Activated naive CD4-positive, alpha-beta T cell treated with Interleukin-2 at 50 U/mL for 16 hours (primary cell): Measurements from ENCODE around the gene PROSER2.

Experiments
- DNase-seq: peaks from one replicate; pipeline ENCODE4 v3.0.0-alpha.2; 2020

Gene PROSER2

GRCh38 chr10:11869743-11870460 lies 46.7 kb downstream of the PROSER2 start:
- no peak for DNase-seq

GRCh38 chr10:11870461-11870780 lies 47.3 kb downstream of the PROSER2 start:
- no peak for DNase-seq

- DNase-seq = no peak
Measured at GRCh38 chr10:11870900-11871400, 47.8 kb downstream of the PROSER2 start.

- no peak for DNase-seq
Measured at GRCh38 chr10:11871466-11871865, 48.3 kb downstream of the PROSER2 start.

DNA sequence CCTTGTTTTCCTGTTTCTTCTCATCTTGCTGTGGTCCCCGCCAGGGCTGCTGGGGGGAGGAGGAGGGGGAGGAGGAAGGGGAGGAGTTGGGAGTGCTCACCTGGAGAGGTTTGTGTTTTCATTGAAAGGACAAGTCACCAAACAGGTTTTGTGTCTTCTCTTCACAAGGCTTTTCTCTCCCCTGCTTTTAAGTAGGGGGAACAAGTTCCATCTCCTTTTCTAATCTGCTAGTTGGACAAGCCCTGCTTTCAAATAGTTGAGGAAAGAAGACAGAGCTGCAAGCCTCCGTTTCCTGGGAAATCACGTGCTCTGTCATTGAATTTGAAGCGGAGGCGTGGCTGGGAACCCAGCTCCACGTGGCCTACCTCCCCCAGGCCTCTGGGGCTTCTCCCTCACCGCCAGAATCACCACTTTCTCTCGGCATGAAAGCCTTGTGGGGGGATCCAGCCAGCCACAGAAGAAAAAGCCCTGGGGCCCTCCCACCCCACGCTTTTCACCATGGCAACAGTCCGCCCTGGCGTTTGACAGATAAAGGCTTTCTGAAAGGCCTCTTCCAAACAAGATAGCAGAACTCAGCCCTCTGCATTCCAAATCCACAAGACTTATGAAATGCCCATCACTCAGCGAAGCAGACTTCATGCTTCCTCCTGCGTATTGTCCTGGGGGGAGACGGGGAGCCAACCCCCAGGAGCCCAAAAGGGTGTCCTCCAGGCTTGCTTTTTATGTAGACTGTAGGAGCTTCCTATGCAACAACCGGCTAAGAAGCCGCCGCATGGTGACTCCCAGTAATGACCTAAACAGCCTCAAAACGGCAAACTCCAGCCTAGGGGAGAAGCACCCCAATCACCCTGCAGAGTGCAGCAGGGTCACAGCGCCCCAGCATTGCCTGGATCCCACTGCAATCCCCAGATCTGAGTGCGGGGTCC lies 51.7 kb downstream of the PROSER2 start:
- peak; percentile 24 for DNase-seq

- DNase-seq = no peak
Measured at GRCh38 chr10:11875494-11876281, 52.5 kb downstream of the PROSER2 start.

- DNase-seq = no peak
Measured at GRCh38 chr10:11876324-11876723, 53.2 kb downstream of the PROSER2 start.

DNA sequence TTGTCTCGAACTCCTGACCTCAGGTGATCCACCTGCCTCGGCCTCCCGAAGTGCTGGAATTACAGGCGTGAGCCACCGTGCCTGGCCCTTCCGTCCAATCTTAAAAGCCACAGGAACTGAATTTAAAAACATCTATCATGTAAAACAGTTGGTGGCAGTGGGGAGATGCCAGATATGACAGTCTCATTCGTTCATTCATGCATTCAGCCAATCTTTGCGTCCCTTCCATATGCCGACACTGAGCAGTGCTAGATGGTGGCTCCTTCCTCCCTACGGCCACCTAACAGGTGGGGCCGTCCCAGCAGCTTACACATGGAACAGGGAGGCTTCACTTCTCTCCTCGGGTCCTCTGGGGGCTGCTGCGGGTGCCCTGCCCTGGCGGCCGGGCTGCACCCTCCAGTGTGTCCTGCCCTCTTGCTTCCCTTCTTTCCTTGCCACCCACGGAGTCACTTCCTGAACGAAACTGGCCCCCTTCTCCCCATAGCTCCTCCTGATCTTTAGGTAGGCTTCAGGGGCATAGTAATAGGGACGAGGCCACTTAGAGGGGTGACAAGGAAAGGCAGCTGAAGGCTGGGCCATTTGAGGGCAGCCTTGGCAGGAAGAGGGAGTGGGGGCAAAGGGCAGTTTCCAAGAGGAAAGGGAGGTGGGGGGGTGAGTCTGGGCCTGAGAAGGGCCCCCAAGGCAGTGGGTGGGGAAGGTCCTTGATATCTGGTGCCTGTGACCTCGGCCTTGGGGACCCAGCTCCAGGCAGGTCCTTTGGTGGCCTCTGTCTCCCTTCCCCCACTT lies 53.8 kb downstream of the PROSER2 start:
- no peak for DNase-seq

- DNase-seq = no peak
Measured at GRCh38 chr10:11877591-11877905, 54.4 kb downstream of the PROSER2 start.

GRCh38 chr10:11878776-11879175 lies 55.6 kb downstream of the PROSER2 start:
- DNase-seq = no peak

- DNase-seq = no peak
Measured at GRCh38 chr10:11879387-11880094, 56.4 kb downstream of the PROSER2 start.

DNA sequence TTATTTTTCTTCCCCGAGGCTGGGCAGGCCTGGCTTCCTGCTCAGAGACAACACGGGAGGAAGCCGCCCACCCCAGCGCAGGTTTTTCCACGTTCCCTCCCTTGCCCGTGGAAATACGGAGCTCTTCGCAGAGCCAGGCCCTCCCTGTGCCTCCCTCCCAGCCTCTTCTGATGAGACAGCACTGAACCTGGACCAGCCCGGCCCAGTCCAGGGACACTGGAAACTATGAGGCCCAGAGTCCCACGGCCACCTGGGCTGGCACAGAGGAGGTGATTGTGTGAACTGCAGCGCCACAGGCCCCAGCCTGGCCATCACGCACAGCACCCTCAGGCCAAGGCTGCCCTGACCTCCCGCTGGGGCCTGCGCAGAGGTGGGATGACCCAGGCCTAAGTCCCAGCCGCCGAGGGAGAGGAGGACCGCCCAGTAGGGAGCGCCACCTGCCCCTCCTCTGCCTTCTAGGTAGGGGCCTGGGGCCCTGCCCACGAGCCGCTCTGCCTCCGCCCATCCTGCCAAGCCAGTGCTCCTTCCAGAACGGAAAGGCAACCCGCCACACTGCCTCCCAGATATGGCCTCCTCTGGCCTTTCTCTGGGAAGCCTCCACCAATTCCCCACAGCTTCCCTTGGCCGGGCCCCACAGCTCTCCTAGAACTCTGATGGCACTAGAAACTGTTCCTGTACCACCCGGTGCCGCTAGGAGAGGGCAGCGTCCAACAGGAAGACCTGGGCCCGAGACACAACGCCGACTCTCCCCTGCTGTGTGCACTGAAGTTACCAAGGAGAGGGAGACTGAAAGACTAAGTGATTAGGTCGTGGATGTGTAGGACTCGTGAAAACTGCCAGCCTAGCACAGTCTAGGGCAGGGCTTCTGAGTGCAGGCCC lies 57.2 kb downstream of the PROSER2 start:
- no peak for DNase-seq

- DNase-seq = no peak
Measured at GRCh38 chr10:11881030-11881476, 57.9 kb downstream of the PROSER2 start.

- no peak for DNase-seq
Measured at GRCh38 chr10:11881477-11882417, 58.6 kb downstream of the PROSER2 start.

GRCh38 chr10:11882646-11883375 lies 59.7 kb downstream of the PROSER2 start:
- DNase-seq = no peak

DNA sequence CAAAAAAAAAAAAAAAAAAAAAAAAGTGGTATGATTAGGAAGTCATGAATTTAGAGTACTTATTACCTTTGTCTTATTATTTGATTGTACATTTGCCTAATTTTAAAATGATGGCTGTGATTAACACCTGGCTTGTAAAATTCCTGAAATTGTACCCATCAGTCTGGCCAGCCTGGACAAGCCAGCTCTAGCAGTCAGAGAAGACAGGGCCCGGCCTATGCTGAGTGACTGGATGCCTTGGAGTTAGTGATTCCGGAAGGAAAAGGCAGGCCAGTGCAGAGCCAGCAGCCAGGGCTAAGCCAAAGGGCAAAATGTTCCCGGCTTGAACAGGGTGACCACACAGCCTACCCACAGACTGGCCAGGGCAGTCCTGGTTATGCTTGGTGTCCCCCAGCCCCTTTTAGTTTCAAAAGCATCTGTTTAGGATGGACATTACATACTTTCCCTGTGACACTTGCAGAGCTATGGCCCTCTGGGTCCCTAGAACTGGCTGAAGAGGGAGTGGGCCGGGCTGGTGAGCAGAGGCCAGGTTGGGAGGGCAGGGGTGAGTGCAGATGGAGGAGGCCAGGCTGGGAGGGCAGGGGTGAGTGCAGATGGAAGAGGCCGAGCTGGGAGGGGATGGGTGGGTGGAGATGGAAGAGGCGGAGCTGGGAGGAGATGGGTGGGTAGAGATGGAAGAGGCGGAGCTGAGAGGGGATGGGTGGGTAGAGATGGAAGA lies 61.7 kb downstream of the PROSER2 start:
- no peak for DNase-seq

- no peak for DNase-seq
Measured at GRCh38 chr10:11885437-11886137, 62.4 kb downstream of the PROSER2 start.

DNA sequence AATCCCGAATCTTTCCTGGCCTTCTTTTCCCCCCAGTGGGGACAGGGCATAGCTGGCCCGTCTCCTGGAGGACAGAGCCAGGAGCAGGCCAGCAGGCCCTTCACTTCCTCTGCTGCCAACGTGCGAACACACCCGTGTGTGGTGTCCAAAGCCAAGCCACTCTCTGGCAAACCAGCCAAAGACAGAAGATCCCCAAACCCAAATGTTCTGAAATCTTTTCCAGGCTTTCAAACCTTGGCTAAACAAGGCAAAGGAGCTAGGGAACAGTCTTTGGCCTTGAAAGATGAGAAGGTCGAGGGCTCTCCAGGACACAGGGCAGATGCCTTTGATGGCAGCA lies 63.0 kb downstream of the PROSER2 start:
- no peak for DNase-seq
